Neutrophil (primary cell): ENCODE data around the gene GPR75.

Source experiments
- H3K27ac ChIP-seq: fragments of 200-600 bp; sonication (generic); 2 replicates; pipeline ENCODE4 v1.5.1; 2016; ENCODE audit warnings: mild to moderate bottlenecking, moderate library complexity
- H3K27me3 ChIP-seq: fragments of 200-600 bp; sonication (generic); 2 replicates; pipeline ENCODE4 v1.6.0; 2016; ENCODE audit warnings: mild to moderate bottlenecking
- H3K36me3 ChIP-seq: fragments of 200-600 bp; sonication (generic); 2 replicates; pipeline ENCODE4 v1.5.1; 2017
- H3K4me1 ChIP-seq, 2 experiments: fragments of 200-600 bp in 1 of 2; sonication (generic) in 1 of 2; 1 replicate in 1 of 2; 2 replicates in 1 of 2; pipeline versions ENCODE4 v1.5.1 to v1.6.1; 2013 to 2016; ENCODE audit warnings: low read depth in 1 of 2, low read length in 1 of 2, mild to moderate bottlenecking in 1 of 2, moderate library complexity in 1 of 2; ENCODE audit not compliant: control insufficient read depth in 1 of 2, insufficient read depth in 1 of 2
- H3K4me3 ChIP-seq, 2 experiments: fragments of 200-600 bp in 1 of 2; sonication (generic) in 1 of 2; 1 replicate in 1 of 2; 2 replicates in 1 of 2; pipeline ENCODE4 v1.5.1; 2013 to 2016; ENCODE audit warnings: low read depth in 1 of 2, low read length in 1 of 2, mild to moderate bottlenecking in 1 of 2, moderate library complexity in 1 of 2
- H3K9me3 ChIP-seq: fragments of 200-600 bp; sonication (generic); 2 replicates; pipeline ENCODE4 v1.5.1; 2016
- TF ChIP-seq, protein P1 (sequence below): fragments of 200-600 bp; sonication (generic); IDR thresholded peaks from 2 replicates; pipeline ENCODE4 v1.5.1; 2016; ENCODE audit warnings: antibody characterized with exemption

GPR75 gene

DNA sequence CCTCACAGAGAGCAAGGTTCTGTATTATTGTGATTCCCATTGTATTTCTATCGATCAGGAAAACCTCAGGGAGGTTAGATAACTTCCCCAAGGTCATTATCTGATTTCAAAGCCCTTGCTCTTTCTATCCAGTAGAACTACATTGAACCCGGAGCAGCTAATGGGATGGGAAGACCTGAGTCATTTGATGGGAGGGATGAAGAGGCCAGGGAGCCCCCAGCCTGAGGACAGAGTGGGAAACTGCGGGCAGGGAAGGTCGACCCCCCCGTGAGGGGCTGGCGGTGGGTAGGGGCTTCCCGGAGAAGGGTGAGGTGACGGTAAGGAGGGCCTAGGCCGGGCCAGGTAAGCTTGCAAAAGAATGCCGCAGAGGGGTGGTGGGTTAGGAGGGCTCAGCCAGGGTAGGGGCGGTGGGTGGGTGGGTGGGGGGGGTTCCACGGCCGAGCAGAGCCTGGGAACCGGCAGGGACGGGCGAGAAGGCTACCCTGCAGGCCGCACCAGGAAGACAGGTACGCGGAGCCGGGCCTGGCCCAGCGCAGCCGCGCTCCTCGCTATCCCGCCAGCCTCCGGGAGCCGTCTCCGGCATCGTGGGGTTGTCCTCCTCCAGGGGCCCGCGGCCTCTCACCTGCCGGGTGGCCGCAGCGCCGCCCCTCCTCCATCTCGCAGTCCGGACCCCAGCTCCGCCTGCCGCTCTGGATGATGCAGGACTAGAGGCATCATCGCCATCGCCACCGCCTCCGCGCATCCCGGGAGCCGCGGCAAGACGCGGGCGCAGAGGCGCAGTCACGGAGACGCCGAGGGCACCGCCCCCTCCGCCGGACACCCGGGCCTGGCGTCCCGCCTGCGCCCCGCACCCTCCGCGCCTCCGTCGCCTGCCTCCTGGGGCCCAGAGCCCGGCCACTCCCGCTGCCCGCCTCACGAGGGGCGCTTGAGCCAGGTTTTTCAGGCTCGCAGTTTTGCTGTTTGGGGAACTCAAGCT is at the start of gene GPR75:
Gene GPR75, minus strand, starts transcription at position 762 of the 976 bp plus-strand sequence. CDS start 5,211 bp downstream, outside the sequence.
- no peaks in the 10 kb centered on the region for H3K4me1 ChIP-seq
- H3K36me3 ChIP-seq, result peaks cover 27% of the 10 kb centered on the region
- H3K9me3 ChIP-seq, result no peaks in the 10 kb centered on the region
- TF ChIP-seq, protein P1, sequence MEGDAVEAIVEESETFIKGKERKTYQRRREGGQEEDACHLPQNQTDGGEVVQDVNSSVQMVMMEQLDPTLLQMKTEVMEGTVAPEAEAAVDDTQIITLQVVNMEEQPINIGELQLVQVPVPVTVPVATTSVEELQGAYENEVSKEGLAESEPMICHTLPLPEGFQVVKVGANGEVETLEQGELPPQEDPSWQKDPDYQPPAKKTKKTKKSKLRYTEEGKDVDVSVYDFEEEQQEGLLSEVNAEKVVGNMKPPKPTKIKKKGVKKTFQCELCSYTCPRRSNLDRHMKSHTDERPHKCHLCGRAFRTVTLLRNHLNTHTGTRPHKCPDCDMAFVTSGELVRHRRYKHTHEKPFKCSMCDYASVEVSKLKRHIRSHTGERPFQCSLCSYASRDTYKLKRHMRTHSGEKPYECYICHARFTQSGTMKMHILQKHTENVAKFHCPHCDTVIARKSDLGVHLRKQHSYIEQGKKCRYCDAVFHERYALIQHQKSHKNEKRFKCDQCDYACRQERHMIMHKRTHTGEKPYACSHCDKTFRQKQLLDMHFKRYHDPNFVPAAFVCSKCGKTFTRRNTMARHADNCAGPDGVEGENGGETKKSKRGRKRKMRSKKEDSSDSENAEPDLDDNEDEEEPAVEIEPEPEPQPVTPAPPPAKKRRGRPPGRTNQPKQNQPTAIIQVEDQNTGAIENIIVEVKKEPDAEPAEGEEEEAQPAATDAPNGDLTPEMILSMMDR, result no peak
- no peaks in the 10 kb centered on the region for H3K27me3 ChIP-seq
- no peak within 1 kb of the TSS for H3K27ac ChIP-seq
- no peak within 1 kb of the TSS for H3K4me3 ChIP-seq

DNA sequence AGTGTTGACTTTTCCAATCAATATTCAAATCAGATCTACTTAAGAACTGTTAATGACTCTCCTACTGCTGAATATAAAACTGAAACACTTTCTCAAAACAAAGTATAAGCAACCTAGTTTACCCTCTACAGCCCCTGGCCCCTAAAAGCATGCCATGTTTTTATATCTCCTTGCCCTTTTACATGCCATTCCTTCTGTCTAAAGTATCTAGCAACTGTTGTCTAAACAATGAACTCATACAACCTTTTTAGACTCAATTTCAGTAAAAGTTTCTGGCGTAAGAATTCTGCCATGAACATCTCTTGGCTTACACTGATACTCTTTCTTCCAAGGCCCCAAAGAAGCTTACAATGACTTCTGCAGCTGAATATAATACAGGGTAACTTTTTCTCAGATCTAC is 47.8 kb upstream of the GPR75 start:
- no peaks in the 10 kb centered on the region for H3K27me3 ChIP-seq
- no peak overlapping the region for H3K27ac ChIP-seq
- H3K36me3 ChIP-seq, result peaks cover 70% of the 10 kb centered on the region
- H3K4me3 ChIP-seq, result no peak overlapping the region
- TF ChIP-seq, protein P1, result no peak
- H3K9me3 ChIP-seq, result no peaks in the 10 kb centered on the region
- no peaks in the 10 kb centered on the region for H3K4me1 ChIP-seq

DNA sequence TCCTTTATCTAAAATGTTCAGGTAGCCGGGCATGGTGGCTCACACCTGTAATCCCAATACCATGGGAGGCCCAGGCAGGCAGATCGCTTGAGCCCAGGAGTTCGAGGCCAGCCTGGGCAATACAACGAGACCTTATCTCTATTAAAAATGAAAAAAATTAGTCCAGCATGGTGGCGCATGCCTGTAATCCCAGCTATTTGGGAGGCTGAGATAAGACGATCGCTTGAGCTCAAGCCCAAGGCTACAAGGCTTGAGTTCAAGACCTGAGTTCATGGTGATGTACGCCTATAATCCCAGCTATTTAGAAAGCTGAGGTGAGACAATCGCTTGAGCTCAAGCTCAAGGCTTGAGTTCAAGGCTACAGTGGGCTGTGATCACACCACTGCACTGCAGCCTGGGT is 45.6 kb upstream of the GPR75 start:
- Histone ChIP-seq H3K36me3 (peaks cover 90% of the 10 kb centered on the region), H3K27me3 (no peaks in the 10 kb centered on the region), H3K4me3 (no peak overlapping the region), H3K27ac (no peak overlapping the region), H3K4me1 (no peaks in the 10 kb centered on the region), H3K9me3 (no peaks in the 10 kb centered on the region)
- TF ChIP-seq, protein P1, result no peak

- H3K4me1 ChIP-seq, result no peaks in the 10 kb centered on the region
- TF ChIP-seq, protein P1, result no peak
- no peaks in the 10 kb centered on the region for H3K9me3 ChIP-seq
- no peak overlapping the region for H3K4me3 ChIP-seq
- H3K27me3 ChIP-seq, result no peaks in the 10 kb centered on the region
- H3K36me3 ChIP-seq, result peaks cover 96% of the 10 kb centered on the region
- no peak overlapping the region for H3K27ac ChIP-seq
Measured at GRCh38 chr2:53903011-53903410, 43.2 kb upstream of the GPR75 start.

GRCh38 chr2:53901192-53901591 is 41.4 kb upstream of the GPR75 start:
- TF ChIP-seq, protein P1, result no peak
- Histone ChIP-seq H3K4me3 (no peak overlapping the region), H3K27me3 (no peaks in the 10 kb centered on the region), H3K9me3 (no peaks in the 10 kb centered on the region), H3K4me1 (no peaks in the 10 kb centered on the region), H3K36me3 (peaks cover 96% of the 10 kb centered on the region), H3K27ac (no peak overlapping the region)
